HepG2 (cell line): Measurements from ENCODE around the gene DZANK1. TPM values are rescaled to one million over a fixed set of nuclear protein-coding genes. Genes with fewer than 3 reads are reported as not detected.

Source experiments
- ATF1 ChIP-seq: IDR thresholded peaks from 2 replicates; pipeline ENCODE4 v1.6.1; 2016; ENCODE audit warnings: mild to moderate bottlenecking, control low read depth
- ATF5 ChIP-seq: sonication (generic); formaldehyde crosslinking; IDR thresholded peaks from 2 replicates; pipeline ENCODE4 v1.4.0; 2020; ENCODE audit warnings: mild to moderate bottlenecking, low read depth, missing genetic modification reagents
- GPBP1L1 ChIP-seq: sonication (generic); formaldehyde crosslinking; IDR thresholded peaks from 2 replicates; pipeline ENCODE4 v1.5.0; 2020; ENCODE audit warnings: mild to moderate bottlenecking, missing genetic modification reagents
- HDAC2 ChIP-seq: sonication (generic); formaldehyde crosslinking; IDR thresholded peaks from 2 replicates; pipeline ENCODE4 v1.4.0; 2020; ENCODE audit warnings: missing genetic modification reagents
- HDAC6 ChIP-seq: fragments of 200-600 bp; sonication (generic); IDR thresholded peaks from 2 replicates; pipeline ENCODE4 v1.7.0; 2017; ENCODE audit warnings: mild to moderate bottlenecking, antibody characterized with exemption, low read length, low read depth
- MAFK ChIP-seq, 2 experiments: IDR thresholded peaks in 1 of 2; conservative IDR thresholded peaks in 1 of 2; 2 replicates each; pipeline ENCODE4 v1.6.1; 2011; ENCODE audit warnings: improper control_type of control experiment in 2 of 2, low read length in 2 of 2
- MBD4 ChIP-seq: IDR thresholded peaks from 2 replicates; pipeline ENCODE4 v1.6.1; 2012; ENCODE audit warnings: low read length, inconsistent platforms, borderline replicate concordance
- NRL ChIP-seq: sonication (generic); formaldehyde crosslinking; IDR thresholded peaks from 2 replicates; pipeline ENCODE4 v1.5.0; 2020; ENCODE audit warnings: missing genetic modification reagents, mild to moderate bottlenecking, moderate library complexity, borderline replicate concordance
- PAF1 ChIP-seq: IDR thresholded peaks from 2 replicates; pipeline ENCODE4 v1.6.1; 2016; ENCODE audit warnings: missing genetic modification reagents, missing compliant biosample characterization
- PAWR ChIP-seq: sonication (generic); formaldehyde crosslinking; IDR thresholded peaks from 2 replicates; pipeline ENCODE4 v1.4.0; 2020; ENCODE audit warnings: missing genetic modification reagents, mild to moderate bottlenecking, borderline replicate concordance
- PRMT3 ChIP-seq: sonication (generic); formaldehyde crosslinking; IDR thresholded peaks from 2 replicates; pipeline ENCODE4 v1.8.1; 2022; ENCODE audit warnings: low read depth, mild to moderate bottlenecking, moderate library complexity, missing genetic modification reagents, borderline replicate concordance
- SNRNP70 ChIP-seq: fragments of 200-400 bp; formaldehyde crosslinking; IDR thresholded peaks from 2 replicates; pipeline ENCODE4 v1.6.1; 2017; ENCODE audit warnings: mild to moderate bottlenecking, low read depth, low read length, moderate library complexity
- TCF7 ChIP-seq: sonication (generic); IDR thresholded peaks from 2 replicates; pipeline ENCODE4 v1.6.1; 2016; ENCODE audit warnings: antibody characterized with exemption, low read depth
- THYN1 ChIP-seq: sonication (generic); formaldehyde crosslinking; IDR thresholded peaks from 2 replicates; pipeline ENCODE4 v1.8.1; 2023; ENCODE audit warnings: low read depth, mild to moderate bottlenecking, moderate library complexity, missing genetic modification reagents, borderline replicate concordance
- U2AF1 ChIP-seq: fragments of 200-400 bp; formaldehyde crosslinking; optimal IDR thresholded peaks from 2 replicates; pipeline ENCODE3; 2017; ENCODE audit warnings: mild to moderate bottlenecking, low read depth, low read length
- XBP1 ChIP-seq: sonication (generic); formaldehyde crosslinking; IDR thresholded peaks from 2 replicates; pipeline ENCODE4 v1.5.0; 2020; ENCODE audit warnings: missing genetic modification reagents
- ZBTB1 ChIP-seq: sonication (generic); formaldehyde crosslinking; IDR thresholded peaks from 2 replicates; pipeline ENCODE4 v1.4.0; 2020; ENCODE audit warnings: missing genetic modification reagents, borderline replicate concordance
- ZBTB37 ChIP-seq: sonication (generic); formaldehyde crosslinking; IDR thresholded peaks from 2 replicates; pipeline ENCODE4 v1.4.0; 2020; ENCODE audit warnings: mild to moderate bottlenecking, missing genetic modification reagents
- ZFP36 ChIP-seq: fragments of 150-350 bp; IDR thresholded peaks from 2 replicates; pipeline ENCODE4 v1.6.1; 2018; ENCODE audit warnings: borderline replicate concordance, low read length, low read depth; ENCODE audit not compliant: partially characterized antibody
- ZNF160 ChIP-seq: sonication (generic); formaldehyde crosslinking; IDR thresholded peaks from 2 replicates; pipeline ENCODE4 v1.8.0; 2022; ENCODE audit warnings: mild to moderate bottlenecking, inconsistent platforms, missing genetic modification reagents
- ZNF33A ChIP-seq: sonication (generic); formaldehyde crosslinking; IDR thresholded peaks from 2 replicates; pipeline ENCODE4 v1.5.1; 2020; ENCODE audit warnings: missing genetic modification reagents, mild to moderate bottlenecking, moderate library complexity, borderline replicate concordance
- ZNF350 ChIP-seq: sonication (generic); formaldehyde crosslinking; IDR thresholded peaks from 2 replicates; pipeline ENCODE4 v1.4.0; 2020; ENCODE audit warnings: mild to moderate bottlenecking, low read depth, missing genetic modification reagents, borderline replicate concordance
- ZNF383 ChIP-seq: sonication (generic); formaldehyde crosslinking; IDR thresholded peaks from 2 replicates; pipeline ENCODE4 v1.4.0; 2020; ENCODE audit warnings: missing genetic modification reagents, mild to moderate bottlenecking, borderline replicate concordance
- ZNF432 ChIP-seq: sonication (generic); formaldehyde crosslinking; IDR thresholded peaks from 2 replicates; pipeline ENCODE4 v1.5.0; 2020; ENCODE audit warnings: missing genetic modification reagents, mild to moderate bottlenecking, borderline replicate concordance
- ZNF501 ChIP-seq: sonication (generic); formaldehyde crosslinking; IDR thresholded peaks from 2 replicates; pipeline ENCODE4 v1.5.1; 2020; ENCODE audit warnings: mild to moderate bottlenecking, moderate library complexity, missing genetic modification reagents
- ZNF878 ChIP-seq: sonication (generic); formaldehyde crosslinking; IDR thresholded peaks from 2 replicates; pipeline ENCODE4 v1.8.1; 2023; ENCODE audit warnings: mild to moderate bottlenecking, missing genetic modification reagents, moderate library complexity
- polyA plus RNA-seq, 8 experiments: library from polyadenylated mRNA; depleted of rRNA in 3 of 8; stranded (reverse) in 7 of 8; unstranded in 1 of 8; fragments of >200 nt; fragmentation: Illumina TruSeq in 4 of 8; extraction: Trizol in 4 of 8; gene quantifications; 2 replicates each; pipeline versions ENCODE4 v1.2.1 to v1.2.3, GENCODE V29; 2011 to 2016; ENCODE audit warnings: low read depth in 4 of 8, missing spikeins in 1 of 8, mixed read lengths in 1 of 8; ENCODE audit not compliant: insufficient read depth in 1 of 8
- total RNA-seq, 5 experiments: library from RNA; depleted of rRNA; stranded (reverse); fragments of >200 nt; fragmentation: Illumina TruSeq; extraction: Trizol; gene quantifications; 2 replicates each; pipeline ENCODE4 v1.2.3, GENCODE V29; 2016; ENCODE audit warnings: low read depth in 1 of 5

Gene DZANK1
- total and polyA plus RNA-seq, 2 of the 13 experiments (the other 11 are each of a cell fraction or from before 2014, with no cell fraction given): 1.6 to 3.2 TPM

- TF ChIP-seq ATF5 (CRISPR knock-in tag): 0 out of 2 replicates have a peak, but pooled peaks have one; percentile 73
- peak; percentile 86; the same call in 1 of the 2 replicates for TF ChIP-seq NRL (CRISPR knock-in tag)
- 0 out of 2 replicates have a peak, but pooled peaks have one; percentile 16 for TF ChIP-seq ZNF878 (CRISPR knock-in tag)
- TF ChIP-seq PRMT3 (CRISPR knock-in tag): no peak
- TF ChIP-seq U2AF1: peak; percentile 25
- TF ChIP-seq ZNF350 (CRISPR knock-in tag): peak; percentile 98
- peak; percentile 99 for TF ChIP-seq ZNF501 (CRISPR knock-in tag)
- TF ChIP-seq GPBP1L1 (CRISPR knock-in tag): no peak
- no peak for TF ChIP-seq MAFK (conservative IDR thresholded peaks at IDR 0.05 in 1 of 2, IDR thresholded peaks at IDR 0.05 in 1 of 2; ENCODE audit: low read length in 2 of 2)
- TF ChIP-seq ZNF33A (CRISPR knock-in tag): no peak
- no peak; the same call in 1 of the 2 replicates for TF ChIP-seq ZBTB37 (CRISPR knock-in tag)
- 0 out of 2 replicates have a peak, but pooled peaks have one; percentile 62 for TF ChIP-seq PAWR (CRISPR knock-in tag)
- TF ChIP-seq HDAC6: no peak
- peak; percentile 72 for TF ChIP-seq ATF1 (CRISPR knock-in tag)
- TF ChIP-seq SNRNP70: no peak
- no peak for TF ChIP-seq ZFP36
- TF ChIP-seq MBD4: no peak
- TF ChIP-seq THYN1 (CRISPR knock-in tag): peak; percentile 63; the same call in 1 of the 2 replicates
- no peak for TF ChIP-seq ZNF432 (CRISPR knock-in tag)
- TF ChIP-seq TCF7: peak; percentile 45
- peak; percentile 75; the same call in 1 of the 2 replicates for TF ChIP-seq ZNF383
- peak; percentile 71; the same call in 1 of the 2 replicates for TF ChIP-seq XBP1 (CRISPR knock-in tag)
- no peak; the same call in 1 of the 2 replicates for TF ChIP-seq ZBTB1
- peak; percentile 85 for TF ChIP-seq HDAC2
- no peak for TF ChIP-seq PAF1 (CRISPR knock-in tag)
- no peak; the same call in 1 of the 2 replicates for TF ChIP-seq ZNF160 (CRISPR knock-in tag)
Observed at GRCh38 chr20:18496740-18497592, 30.1 kb upstream of the DZANK1 start, which contains the start of gene RBBP9 (continued).
